GM19023 (cell line): ENCODE results near the gene TNS3.
"Not testable (repeated sequence)": the region's sequence is repeated elsewhere in the genome, so short reads cannot be mapped to it uniquely, and the experiment has no call there.

Experiments used
- ATAC-seq: cut with Tn5 transposase; IDR thresholded peaks from one replicate; pipeline ENCODE4 v1.9.1; 2021; ENCODE audit warnings: mild to moderate bottlenecking, moderate library complexity; ENCODE audit not compliant: unreplicated experiment

Gene TNS3

DNA sequence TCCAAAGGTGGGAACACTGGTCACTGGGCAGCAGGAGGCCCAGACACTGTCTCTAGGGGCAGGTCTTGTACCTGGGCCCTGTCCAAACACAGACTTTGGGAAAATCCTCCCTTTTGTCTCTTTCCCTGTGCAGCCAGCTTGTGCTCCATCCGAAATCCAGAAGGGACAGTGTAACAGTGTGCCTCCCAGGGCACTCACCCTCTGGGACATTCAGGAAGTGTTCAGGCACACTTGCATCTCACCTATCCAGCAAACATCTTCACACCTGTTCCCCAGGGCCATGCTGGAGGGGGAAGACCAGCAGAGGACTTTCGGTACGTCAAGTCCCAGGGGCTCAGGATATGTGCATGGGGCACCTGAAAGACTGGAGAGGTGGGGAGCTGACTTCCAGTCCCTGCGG, 38.9 kb downstream of the TNS3 start:
- ATAC-seq = no peak

DNA sequence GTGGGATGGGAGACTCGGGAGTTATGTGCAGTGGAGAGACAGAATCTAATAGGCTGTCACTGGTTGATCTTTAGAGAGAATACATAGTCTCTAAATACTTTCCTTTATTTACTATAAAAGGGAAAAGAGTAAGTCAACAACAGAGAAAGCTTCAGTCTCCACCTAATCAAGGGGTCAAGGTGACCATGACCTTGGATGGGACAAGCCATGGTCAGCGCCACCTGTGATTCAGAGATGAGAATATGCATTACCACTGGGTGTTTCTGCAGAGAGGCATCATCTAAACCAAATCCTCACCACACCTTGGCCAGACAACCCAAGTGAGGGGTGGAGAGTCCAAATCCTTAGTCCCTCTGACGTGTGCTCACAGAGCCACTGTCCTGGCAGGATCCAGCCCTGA, 39.9 kb downstream of the TNS3 start:
- ATAC-seq = no peak

DNA sequence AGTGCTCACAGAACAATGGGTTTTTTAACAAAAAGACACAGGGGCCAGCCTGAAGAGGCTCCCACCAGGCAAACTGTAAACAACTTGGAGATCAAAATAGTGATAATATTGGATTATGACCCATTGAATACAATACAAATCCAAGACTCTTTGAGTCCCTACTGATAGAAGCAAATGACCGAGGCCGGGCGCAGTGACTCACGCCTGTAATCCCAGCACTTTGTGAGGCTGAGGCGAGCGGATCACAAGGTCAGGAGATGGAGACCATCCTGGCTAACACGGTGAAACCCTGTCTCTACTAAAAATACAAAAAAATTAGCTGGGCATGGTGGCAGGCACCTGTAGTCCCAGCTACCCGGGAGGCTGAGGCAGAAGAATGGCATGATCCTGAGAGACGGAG, 40.4 kb downstream of the TNS3 start:
- ATAC-seq = not testable (repeated sequence)

DNA sequence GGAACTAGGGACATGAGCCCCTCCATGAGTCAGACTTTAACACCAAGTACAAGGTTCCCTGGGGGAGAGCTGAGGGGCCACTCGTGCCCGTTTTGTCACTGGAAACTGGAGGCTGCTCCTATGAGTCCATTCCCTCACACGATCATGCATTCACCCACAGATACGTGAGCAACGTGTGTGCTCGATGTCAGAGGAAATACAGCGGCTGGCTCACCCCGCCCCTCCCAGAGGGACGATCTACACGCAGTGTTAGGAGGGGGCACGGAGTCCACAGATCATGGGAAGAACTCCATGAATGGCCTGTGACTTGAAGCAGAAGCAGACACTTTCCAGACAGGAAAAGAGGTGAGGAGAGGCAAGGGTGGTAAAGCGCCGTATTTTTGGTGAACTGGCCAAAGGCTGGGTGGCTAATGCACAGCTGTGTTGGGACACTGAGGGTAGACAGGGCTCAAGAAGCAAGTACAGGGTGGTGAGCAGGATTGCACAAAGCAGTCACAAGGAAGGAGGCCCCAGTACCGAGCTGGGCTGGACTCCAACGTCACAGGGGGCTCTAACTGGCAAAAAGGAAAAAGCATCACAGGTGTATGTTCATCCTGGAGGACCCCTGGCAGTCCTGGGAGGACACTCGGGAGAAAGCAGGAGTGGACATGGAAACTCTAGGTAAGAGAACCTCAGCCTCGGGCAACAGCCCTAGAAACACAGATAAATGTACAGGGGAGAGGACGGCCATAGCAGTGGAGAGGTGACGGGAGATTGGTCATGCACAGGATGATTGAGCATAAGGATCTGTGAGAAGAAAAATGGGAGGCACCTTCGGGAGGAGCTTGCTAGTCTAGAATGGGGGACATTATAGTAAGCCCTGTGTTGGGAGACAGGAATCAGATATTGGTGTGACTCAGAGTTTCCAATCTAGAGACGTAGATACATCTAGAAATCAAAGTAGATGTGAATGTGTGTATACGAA, 41.2 kb downstream of the TNS3 start:
- no peak for ATAC-seq

DNA sequence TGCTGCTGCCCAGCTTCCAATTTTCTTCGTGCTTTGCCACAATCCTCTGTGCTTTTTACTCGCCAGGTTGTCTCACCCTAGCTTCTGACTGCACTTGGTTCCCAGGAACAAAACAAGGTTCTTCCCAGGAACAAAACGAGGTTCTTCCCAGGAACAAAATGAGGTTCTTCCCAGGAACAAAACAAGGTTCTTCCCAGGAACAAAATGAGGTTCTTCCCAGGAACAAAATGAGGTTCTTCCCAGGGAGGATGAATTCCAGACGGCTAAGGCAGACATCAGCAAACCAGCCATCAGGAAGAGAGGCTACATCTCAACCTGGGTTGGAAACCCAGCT, 41.9 kb downstream of the TNS3 start:
- ATAC-seq = no peak

DNA sequence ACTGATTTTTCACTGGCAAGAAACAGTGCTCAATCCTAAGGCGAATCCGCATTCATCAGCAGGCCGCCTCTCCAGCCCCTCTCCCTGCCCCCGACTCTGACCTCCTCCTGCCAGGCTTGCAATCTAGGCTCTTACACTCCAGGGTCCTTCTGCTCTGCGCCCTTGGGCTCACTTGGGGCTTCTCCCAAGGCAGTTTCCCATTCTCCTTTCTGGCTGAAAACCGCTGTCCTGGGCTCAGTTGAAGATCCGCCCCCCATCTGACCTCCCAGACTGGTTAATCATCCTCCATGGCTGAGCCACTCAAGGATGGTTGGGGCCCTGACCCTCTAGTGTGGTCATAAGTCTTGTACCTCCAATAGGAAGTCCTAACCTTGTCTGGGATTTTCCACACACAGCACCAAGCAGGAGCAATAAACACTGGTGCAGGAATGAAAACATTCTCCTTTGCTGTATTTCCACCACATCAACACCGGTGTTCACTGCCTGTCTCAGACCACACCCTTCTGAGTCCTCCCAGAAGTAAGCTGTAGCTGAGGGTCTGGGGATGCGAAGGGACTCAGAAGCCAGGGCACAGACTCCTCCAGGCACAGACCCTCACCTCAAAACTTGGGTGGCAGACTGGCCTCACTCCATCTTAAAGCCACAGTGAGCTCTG, 42.4 kb downstream of the TNS3 start:
- no peak for ATAC-seq

DNA sequence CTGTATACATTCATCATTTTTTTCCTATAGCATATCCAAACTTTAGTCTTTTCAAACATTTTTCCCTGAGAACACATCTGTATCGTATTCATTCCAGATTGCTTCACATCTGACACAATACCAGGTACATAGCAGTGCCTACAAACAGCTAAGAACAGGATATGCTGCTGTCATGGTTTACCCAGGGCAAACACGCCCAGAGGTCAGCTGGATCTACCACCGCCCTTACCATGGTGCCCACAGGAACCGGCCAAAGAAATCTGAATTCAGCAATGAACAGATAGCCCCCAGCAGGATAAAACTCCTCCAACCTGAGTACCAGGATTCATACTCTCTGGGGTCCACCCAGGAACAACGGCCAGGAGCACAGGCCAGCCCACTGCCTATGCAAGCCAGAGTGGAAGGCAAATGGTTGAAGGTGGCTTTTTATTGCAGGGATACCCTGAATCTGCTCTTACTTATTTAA, 43.0 kb downstream of the TNS3 start:
- ATAC-seq = no peak

DNA sequence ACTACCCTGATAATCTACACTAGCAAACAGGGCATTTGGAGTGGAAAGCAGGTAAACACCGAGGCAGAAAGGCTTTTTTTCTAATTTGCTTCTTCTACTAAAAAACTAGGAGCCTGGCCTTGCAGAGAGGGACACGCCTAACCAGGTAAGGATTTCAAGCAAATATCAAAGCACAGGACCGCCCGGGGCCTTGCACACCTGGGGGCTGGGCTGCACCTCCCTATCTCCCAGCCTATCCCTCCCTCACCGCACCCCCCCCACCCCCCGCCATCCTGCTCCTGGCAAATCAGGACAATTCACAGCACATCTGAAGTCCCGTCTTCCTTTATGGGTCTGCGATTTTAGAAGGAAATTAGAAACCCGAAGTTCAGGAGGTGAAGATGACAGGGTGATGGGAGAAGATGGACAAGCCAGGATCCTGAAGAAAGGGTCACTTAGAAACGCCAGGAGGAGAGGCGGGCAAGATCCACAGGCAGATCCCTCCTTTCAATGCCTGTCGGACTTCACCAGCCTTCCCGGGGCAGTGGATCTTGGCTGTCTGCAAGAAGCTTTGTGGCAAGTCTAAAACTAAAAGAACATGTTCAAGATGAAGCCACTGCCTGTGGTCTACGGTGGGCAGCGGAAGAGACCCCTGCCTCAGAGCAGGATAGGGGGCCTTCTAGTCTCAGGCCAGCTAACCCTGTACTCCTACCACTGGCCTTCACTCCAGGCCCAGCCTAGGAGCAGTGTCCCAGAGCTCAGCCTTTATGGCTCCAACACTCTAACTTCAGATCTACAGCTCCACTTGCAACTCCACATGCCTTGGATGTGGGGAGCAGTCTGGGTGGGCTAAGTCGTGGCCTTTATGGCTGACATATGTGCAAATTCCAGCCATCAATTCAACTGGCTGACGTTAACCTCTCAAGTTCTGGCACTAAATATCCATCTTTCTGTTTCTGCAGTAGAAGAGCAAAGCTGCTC, 43.9 kb downstream of the TNS3 start:
- no peak for ATAC-seq

DNA sequence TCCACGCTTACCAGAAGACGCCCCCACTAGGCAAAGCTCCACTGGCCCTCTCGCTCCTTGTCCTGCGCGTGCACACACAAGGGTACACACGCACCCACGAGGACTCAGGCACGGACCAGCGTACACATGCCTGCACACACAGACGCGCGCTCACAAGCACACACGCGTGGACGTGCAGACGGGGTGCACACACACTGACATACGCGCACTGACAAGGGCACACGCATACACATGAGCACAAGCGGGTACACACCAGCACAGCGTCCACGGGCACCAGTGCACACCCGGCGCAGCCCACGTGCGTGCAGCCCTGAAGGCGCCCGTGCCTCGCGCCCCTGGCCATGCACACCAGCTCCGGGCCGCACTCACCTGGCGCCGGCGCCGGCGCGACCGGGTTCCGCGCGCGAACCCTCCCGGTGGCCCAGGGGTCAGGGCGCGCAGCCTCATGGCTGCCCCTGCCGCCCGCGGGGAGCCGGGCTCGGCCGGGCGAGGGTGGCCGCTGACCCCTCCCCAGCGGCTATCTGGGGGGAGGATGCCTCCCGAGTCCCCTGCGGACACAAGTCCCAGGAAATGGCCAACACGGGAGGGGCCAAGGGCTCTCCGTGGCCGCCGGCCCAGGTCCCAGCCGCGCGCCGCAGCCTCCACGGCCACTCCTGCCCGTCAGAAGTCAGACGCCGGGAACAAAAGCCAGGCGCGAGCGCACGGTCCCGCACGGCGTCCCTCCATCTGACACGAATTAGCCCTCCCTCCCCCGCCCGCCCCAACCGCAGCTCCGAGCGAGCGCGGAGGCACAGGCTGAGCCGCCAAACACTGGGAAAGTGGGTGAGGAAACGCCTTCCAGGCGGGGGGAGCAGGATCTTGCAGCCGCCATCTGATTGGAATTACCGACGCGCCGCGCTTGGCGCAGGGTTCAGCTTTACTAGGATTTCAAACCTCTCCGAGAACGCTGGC, 45.0 kb downstream of the TNS3 start:
- ATAC-seq = no peak

DNA sequence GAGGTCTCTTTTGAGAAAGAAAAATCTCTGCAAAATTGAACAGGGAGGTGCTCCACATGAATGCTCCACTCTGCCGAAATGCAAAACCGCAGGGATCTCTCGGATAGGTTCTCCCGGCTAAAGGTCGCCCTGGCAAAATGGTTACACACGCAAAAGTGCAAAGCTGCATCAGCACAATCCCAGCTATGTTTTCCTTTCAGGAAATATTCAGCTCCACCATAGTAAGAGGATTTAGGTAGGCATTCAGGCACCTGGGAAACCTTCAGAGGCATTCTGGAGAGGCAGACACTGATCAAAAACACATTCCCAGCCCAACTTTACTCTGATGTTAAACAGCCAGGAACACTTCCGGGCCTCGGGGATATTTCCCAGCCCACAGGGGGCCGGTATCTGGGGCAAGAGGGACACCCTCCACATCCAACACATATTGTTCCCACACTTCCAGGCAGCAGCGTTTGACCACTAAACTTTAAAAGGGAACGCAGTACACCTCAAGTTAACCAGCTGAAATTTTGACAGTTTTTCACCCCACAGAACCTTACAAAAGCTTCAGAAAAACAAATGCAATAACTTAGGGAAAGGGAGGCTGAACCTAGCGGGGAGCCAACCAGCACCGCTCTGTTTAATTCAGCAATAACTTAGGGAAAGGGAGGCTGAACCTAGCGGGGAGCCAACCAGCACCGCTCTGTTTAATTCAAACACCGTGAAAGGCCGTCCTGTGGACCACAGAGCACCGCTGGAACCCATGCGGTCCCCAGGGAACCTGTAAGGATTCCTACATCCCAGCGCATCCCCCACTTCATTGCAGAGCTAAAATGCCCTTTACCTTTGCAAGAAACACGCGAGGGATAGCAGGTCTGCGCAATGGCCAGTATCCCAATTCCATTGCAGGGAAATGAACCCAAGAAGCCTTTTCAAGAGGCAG, 45.9 kb downstream of the TNS3 start:
- no peak for ATAC-seq

DNA sequence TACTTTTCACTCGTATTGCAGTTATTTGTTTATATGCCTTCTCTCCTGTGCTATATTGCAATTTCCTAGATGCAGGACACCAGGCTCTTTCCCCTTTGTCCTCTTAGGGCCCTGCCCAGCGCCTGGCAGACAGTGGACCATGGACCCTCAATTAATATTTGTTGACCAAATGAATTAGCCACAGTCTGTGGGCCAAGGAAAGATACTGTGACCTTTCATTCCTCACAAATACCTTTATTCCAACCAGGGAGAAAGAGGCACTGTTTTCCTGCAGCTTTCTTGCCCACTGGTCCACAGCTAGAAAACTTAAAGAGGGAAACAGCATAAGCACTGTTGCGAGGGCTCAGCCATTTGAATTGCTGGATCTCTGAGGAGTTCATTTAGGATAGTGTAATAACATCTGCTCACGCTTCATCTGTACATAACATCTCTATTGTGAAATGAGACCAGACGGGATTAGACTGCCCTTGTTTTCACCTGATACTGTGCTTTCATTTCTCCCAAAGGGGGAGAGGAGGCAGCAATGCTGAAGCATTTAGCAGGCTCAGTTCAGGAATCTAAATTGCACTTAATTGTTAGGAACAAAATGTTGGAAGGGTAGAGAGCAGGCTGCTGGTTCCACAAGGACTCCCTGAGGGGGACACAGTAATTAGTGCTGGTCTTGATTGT, 46.7 kb downstream of the TNS3 start:
- ATAC-seq = no peak

DNA sequence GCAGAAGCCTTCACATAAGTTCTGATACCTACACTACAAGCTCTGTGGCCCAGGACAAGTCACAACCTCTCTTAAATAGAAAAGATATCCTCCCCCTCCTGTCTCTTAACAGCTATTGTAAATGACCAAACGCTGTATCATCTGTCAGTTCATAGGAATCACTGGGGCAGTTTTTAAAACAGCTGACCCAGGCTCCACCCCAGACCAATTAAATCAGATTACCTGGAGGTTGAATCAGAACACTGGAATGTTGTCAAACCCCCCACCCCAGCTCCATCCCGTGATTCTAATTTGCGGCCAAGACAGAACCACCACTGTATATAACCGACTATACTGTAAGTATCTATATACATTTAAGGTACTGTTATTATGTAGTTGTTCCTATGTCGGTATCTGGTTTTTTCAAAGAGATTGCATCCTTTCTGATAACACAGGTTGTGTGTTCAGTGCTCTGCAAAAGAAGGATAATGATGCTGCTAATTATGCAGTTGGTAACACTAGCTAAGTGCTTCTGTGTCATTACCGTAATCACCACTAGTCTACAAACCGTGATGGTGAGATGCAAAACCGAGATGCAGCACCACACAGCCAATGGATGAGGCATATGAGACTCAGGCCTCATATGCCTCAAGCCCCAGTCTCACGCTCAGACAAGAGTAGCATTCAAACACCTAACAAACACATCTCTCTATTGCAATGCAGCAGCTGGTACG, 47.4 kb downstream of the TNS3 start:
- no peak for ATAC-seq

DNA sequence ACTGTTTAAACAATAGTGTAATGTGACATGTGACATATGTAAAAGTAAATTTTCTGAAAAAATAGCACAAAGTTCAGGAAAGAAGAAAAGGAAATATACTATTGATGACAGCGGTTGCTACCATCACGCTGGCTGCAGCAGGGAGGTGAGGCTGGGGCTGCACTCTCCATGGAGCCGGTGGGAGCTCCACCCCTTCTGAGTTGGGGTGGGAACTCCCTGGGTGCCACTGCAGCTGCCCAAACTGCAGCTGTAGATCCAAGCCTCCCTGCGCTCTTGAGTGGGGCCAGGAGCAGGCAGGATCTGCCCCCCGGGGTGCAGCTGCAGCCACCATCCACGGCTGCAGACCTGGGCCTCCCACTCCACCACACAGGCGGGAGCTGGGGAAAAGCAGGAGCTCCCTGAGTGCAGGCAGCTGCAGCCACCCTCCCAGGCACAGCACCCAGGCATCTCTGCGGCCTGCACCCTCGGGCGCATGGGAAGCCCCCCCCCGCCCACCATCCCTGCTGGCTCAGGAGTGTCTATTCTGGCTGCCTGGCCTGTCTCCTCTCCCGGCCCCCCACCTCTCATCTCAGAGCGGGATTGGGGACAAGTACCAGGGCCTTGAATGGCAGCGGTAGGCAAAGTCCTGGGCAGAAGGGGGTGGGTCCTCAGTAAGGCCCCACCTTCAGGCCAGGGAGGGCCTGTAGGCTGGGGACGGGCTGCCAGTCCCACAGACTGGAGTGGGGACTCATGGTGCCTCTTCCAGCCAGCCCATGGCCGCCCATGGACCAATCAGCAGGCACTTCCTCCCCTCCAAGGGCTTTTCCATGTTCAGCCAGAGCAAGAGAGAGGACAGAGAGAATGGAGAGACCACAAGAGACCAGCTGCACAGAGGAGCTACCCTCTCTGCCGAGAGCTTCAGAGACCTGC, 50.1 kb downstream of the TNS3 start:
- no peak for ATAC-seq

DNA sequence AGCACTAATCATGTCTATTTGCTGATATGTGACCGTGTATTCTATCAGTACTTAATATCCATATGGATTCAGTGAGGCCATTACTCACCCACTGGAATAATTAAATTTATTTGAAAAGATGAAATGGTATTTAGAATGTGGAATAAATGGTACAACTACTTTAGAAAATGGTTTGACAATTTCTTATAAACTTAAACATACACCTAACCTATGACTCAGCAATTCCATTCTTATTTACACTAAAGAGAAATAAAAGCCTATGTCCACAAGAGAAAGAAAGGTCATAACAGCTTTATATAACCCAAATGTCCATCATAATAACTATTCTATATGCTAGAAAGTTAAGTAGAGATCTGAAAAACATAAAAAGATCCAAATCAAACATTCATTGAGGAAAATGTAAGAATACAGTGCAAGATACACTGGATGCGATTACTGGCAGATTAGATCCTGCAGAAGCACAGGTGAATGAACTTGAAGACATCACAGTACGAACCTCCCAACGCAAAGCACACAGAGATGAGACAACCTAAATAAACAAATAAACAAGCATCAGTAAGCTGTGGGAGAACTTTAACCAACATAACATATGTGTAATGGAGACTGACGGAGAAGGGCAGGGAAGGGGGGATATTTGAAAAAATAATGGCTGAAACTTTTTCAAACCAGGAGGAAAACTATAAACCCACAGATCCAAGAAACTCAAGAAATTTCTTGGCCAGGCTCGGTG, 51.9 kb downstream of the TNS3 start:
- no peak for ATAC-seq

DNA sequence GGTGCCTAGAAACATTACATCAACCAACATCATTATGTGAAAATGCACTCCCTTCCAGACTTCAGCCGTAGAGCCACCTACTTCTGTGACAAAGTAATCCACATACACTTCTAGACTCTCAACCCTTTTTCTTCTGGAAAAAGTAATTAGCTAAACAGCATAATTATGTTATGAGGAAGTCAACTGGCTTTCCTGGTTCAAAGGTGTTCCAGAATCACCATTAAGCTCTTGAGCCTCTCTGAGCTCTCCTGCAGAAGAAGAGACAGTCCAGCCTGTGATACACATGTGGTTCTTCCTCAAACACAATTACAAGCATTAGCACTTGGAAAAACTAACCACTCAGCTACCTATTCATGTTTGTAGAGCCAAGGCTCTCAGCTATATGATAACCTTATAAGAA, 52.5 kb downstream of the TNS3 start:
- ATAC-seq = no peak

DNA sequence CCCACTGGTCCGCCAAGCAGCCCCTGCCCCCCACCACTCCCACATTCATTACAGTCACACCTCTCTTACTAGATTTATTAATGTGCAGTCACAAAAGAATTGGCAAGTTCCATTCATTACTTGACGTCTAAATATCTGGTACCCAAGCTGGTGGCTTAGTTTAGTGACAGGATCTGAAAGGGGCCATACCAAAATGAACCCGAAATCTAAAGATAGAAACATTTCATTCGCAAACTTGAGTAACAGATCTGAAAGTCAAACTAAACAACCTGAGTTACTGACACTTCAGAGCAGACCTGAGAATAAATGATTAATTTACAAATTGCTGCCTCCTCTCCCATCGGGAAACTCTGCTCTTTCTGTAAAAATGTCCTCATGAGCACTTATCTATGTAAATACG, 53.4 kb downstream of the TNS3 start:
- no peak for ATAC-seq
